NCI-H446 treated with DMSO at 0.1 percent for 48 hours (cell line): ENCODE data around the gene SLC19A3.
"Not testable (repeated sequence)": the region's sequence is repeated elsewhere in the genome, so short reads cannot be mapped to it uniquely, and the experiment has no call there.

Source experiments
- DNase-seq: peaks from one replicate; lab custom pipeline; 2025; lab: John Stamatoyannopoulos, UW

SLC19A3 gene

GRCh38 chr2:227703280-227703732, 14.5 kb downstream of the SLC19A3 start:
- no peak for DNase-seq

- no peak for DNase-seq
These were observed 16.3 kb downstream of the SLC19A3 start for GRCh38 chr2:227701556-227701955.

GRCh38 chr2:227696990-227697679, 20.7 kb downstream of the SLC19A3 start:
- no peak for DNase-seq

GRCh38 chr2:227687189-227687588, 30.6 kb downstream of the SLC19A3 start:
- DNase-seq, result no peak

GRCh38 chr2:227684258-227684657, 33.6 kb downstream of the SLC19A3 start:
- DNase-seq, result no peak

GRCh38 chr2:227677928-227678327, 39.9 kb downstream of the SLC19A3 start:
- no peak for DNase-seq

- no peak for DNase-seq
These were observed 43.3 kb downstream of the SLC19A3 start for GRCh38 chr2:227674485-227674884.

GRCh38 chr2:227673620-227674019, 44.2 kb downstream of the SLC19A3 start:
- DNase-seq, result not testable (repeated sequence)

- no peak for DNase-seq
These were observed 46.5 kb downstream of the SLC19A3 start for GRCh38 chr2:227671170-227671905.

- DNase-seq, result not testable (repeated sequence)
These were observed 51.1 kb downstream of the SLC19A3 start, which contains the start of gene SCYGR5 for GRCh38 chr2:227666631-227667170. Gene SCYGR5 (plus strand): TSS chr2:227666804. CDS start chr2:227666804, 0 bp downstream.

GRCh38 chr2:227665189-227665940, 52.5 kb downstream of the SLC19A3 start:
- no peak for DNase-seq

- DNase-seq, result no peak
These were observed 56.0 kb downstream of the SLC19A3 start for GRCh38 chr2:227661827-227662226.

- no peak for DNase-seq
These were observed 56.7 kb downstream of the SLC19A3 start for GRCh38 chr2:227661025-227661649.

- no peak for DNase-seq
These were observed 60.5 kb downstream of the SLC19A3 start for GRCh38 chr2:227657199-227657845.

GRCh38 chr2:227655454-227655853, 62.4 kb downstream of the SLC19A3 start:
- no peak for DNase-seq

GRCh38 chr2:227654426-227654825, 63.4 kb downstream of the SLC19A3 start:
- DNase-seq, result no peak

- DNase-seq, result no peak
These were observed 64.4 kb downstream of the SLC19A3 start for GRCh38 chr2:227653419-227653818.

- no peak for DNase-seq
These were observed 73.8 kb downstream of the SLC19A3 start for GRCh38 chr2:227643990-227644551.

GRCh38 chr2:227642656-227643055, 75.2 kb downstream of the SLC19A3 start:
- no peak for DNase-seq

- no peak for DNase-seq
These were observed 83.6 kb downstream of the SLC19A3 start for GRCh38 chr2:227634201-227634600.
